T-cell (primary cell): ENCODE data around the gene LRRC4C. TPM values are rescaled to one million over a fixed set of nuclear protein-coding genes. Genes with fewer than 3 reads are reported as not detected.

Experiments
- ATAC-seq, 4 experiments: fragments of 200-7000 bp in 3 of 4; fragments of 150-1000 bp in 1 of 4; cut with Tn5 transposase; replicated peaks in 1 of 4; 1 replicate in 3 of 4; 2 replicates in 1 of 4; pipeline ENCODE4 v1.10.0; 2021; ENCODE audit warnings: moderate library complexity in 3 of 4, mild to moderate bottlenecking in 2 of 4, moderate number of reproducible peaks in 1 of 4
- CTCF ChIA-PET, 2 donors: fragments of 300-600 bp; sonication (Branson Sonifier 250); formaldehyde crosslinking; loops; one replicate each; lab custom pipeline; 2022; ENCODE audit warnings: antibody characterized with exemption in 2 of 2; lab: Charles Lee
- POLR2A ChIA-PET, 2 donors: fragments of 300-600 bp; sonication (Branson Sonifier 250); formaldehyde crosslinking; loops; one replicate each; lab custom pipeline; 2022; ENCODE audit warnings: antibody characterized with exemption in 2 of 2; lab: Charles Lee
- DNase-seq, 35 experiments: peaks; one replicate each; pipeline versions ENCODE4 v3.0.0 to v3.0.0-alpha.2; 2013 to 2023
- H3K27ac ChIP-seq: one replicate; pipeline ENCODE4 v1.5.1; 2013; ENCODE audit warnings: low read length
- H3K27me3 ChIP-seq, 2 experiments: replicated peaks in 1 of 2; 1 replicate in 1 of 2; 2 replicates in 1 of 2; pipeline versions ENCODE4 v1.6.1 to v1.7.0; 2013; ENCODE audit warnings: low read length in 1 of 2, mixed read lengths in 1 of 2; ENCODE audit not compliant: control insufficient read depth in 2 of 2, insufficient read depth in 2 of 2; ENCODE audit errors: extremely low read depth in 1 of 2
- H3K36me3 ChIP-seq, 2 donors: 1 replicate in 1 of 2; 2 replicates in 1 of 2; pipeline versions ENCODE4 v1.6.1 to v1.7.0; 2013; ENCODE audit warnings: low read length in 1 of 2; ENCODE audit not compliant: control insufficient read depth in 2 of 2, insufficient read depth in 1 of 2; ENCODE audit errors: extremely low read depth in 1 of 2
- H3K4me1 ChIP-seq, 2 experiments: 1 replicate in 1 of 2; 2 replicates in 1 of 2; pipeline versions ENCODE4 v1.6.1 to v1.7.0; 2013; ENCODE audit warnings: low read length in 2 of 2, mixed read lengths in 1 of 2; ENCODE audit not compliant: insufficient read depth in 2 of 2, control insufficient read depth in 1 of 2; ENCODE audit errors: extremely low read depth in 1 of 2
- H3K4me3 ChIP-seq, 2 donors: 1 replicate in 1 of 2; 2 replicates in 1 of 2; pipeline versions ENCODE4 v1.5.1 to v1.7.0; 2013; ENCODE audit warnings: mild to moderate bottlenecking in 2 of 2, low read length in 1 of 2, moderate library complexity in 1 of 2; ENCODE audit not compliant: control insufficient read depth in 1 of 2; ENCODE audit errors: extremely low read depth in 1 of 2
- H3K9me3 ChIP-seq: 2 replicates; pipeline ENCODE4 v1.7.0; 2013
- H3K27ac Mint-ChIP-seq, 2 donors: one replicate each; pipeline ENCODE4 v1.8.0; 2020 to 2021; ENCODE audit warnings: mild to moderate bottlenecking in 2 of 2, mixed read lengths in 2 of 2
- H3K27me3 Mint-ChIP-seq, 2 donors: one replicate each; pipeline ENCODE4 v1.8.0; 2021 to 2022; ENCODE audit warnings: mixed read lengths in 2 of 2
- H3K36me3 Mint-ChIP-seq: one replicate; pipeline ENCODE4 v1.8.0; 2021; ENCODE audit warnings: mixed read lengths
- H3K4me1 Mint-ChIP-seq, 3 donors: one replicate each; pipeline ENCODE4 v1.8.0; 2020 to 2022; ENCODE audit warnings: mixed read lengths in 3 of 3, mild to moderate bottlenecking in 1 of 3
- H3K4me3 Mint-ChIP-seq, 3 donors: one replicate each; pipeline ENCODE4 v1.8.0; 2020 to 2022; ENCODE audit warnings: mild to moderate bottlenecking in 3 of 3, mixed read lengths in 3 of 3, moderate library complexity in 3 of 3
- H3K9me3 Mint-ChIP-seq, 3 donors: one replicate each; pipeline ENCODE4 v1.8.0; 2020 to 2022; ENCODE audit warnings: mixed read lengths in 3 of 3
- WGBS: methylation state at CpG from one replicate; pipeline ENCODE4 v1.1.5; 2013; ENCODE audit warnings: missing lambda C conversion rate; ENCODE audit not compliant: insufficient coverage; 5-methylcytosine and 5-hydroxymethylcytosine counted together
- total RNA-seq, 35 experiments: library from RNA in 6 of 35; stranded (reverse) in 6 of 35; fragments of 120-200 nt in 1 of 35; gene quantifications; one replicate each; pipeline versions ENCODE4 v1.2.1 to v1.2.4 and lab custom pipeline; 2013 to 2026

Gene LRRC4C
- total RNA-seq, 5 donors from 2014 or later (not counting 1 experiment from before 2014, with no cell fraction given): not detected

GRCh38 chr11:41309716-41310115 is 149.7 kb downstream of the LRRC4C start:
- no peaks in the 10 kb centered on the region for H3K4me1 ChIP-seq
- no peak for DNase-seq
- no peak overlapping the region for H3K4me3 ChIP-seq
- Mint-ChIP-seq H3K9me3 (peaks cover 3 to 10% (median 5%) of the 10 kb centered on the region in 3 donors), H3K4me3 (no peak overlapping the region), H3K27me3 (no peaks in the 10 kb centered on the region), H3K36me3 (no peaks in the 10 kb centered on the region), H3K27ac (no peak overlapping the region), H3K4me1 (no peaks in the 10 kb centered on the region)
- no peak for ATAC-seq
- ChIA-PET POLR2A (no interaction called here), CTCF (no interaction called here)
- no peaks in the 10 kb centered on the region for H3K36me3 ChIP-seq
- H3K9me3 ChIP-seq: no peaks in the 10 kb centered on the region
- 92% methylated on average over 2 of the region's 4 CpGs for WGBS
- H3K27me3 ChIP-seq: no peaks in the 10 kb centered on the region
- no peak overlapping the region for H3K27ac ChIP-seq

GRCh38 chr11:41309111-41309522 is 150.3 kb downstream of the LRRC4C start:
- H3K9me3 Mint-ChIP-seq: peaks cover 3 to 10% (median 5%) of the 10 kb centered on the region in 3 donors
- H3K4me3 Mint-ChIP-seq: no peak overlapping the region
- H3K27ac ChIP-seq: no peak overlapping the region
- H3K4me1 Mint-ChIP-seq: no peaks in the 10 kb centered on the region
- CTCF ChIA-PET: no interaction called here
- no peak overlapping the region for H3K4me3 ChIP-seq
- no peaks in the 10 kb centered on the region for H3K36me3 Mint-ChIP-seq
- H3K36me3 ChIP-seq: no peaks in the 10 kb centered on the region
- no peak for DNase-seq
- no peaks in the 10 kb centered on the region for H3K27me3 Mint-ChIP-seq
- no peak for ATAC-seq
- POLR2A ChIA-PET: no interaction called here
- H3K27ac Mint-ChIP-seq: no peak overlapping the region
- WGBS: 90% methylated on average over 2 of the region's 4 CpGs
- H3K27me3 ChIP-seq: no peaks in the 10 kb centered on the region
- H3K4me1 ChIP-seq: no peaks in the 10 kb centered on the region
- H3K9me3 ChIP-seq: no peaks in the 10 kb centered on the region

DNA sequence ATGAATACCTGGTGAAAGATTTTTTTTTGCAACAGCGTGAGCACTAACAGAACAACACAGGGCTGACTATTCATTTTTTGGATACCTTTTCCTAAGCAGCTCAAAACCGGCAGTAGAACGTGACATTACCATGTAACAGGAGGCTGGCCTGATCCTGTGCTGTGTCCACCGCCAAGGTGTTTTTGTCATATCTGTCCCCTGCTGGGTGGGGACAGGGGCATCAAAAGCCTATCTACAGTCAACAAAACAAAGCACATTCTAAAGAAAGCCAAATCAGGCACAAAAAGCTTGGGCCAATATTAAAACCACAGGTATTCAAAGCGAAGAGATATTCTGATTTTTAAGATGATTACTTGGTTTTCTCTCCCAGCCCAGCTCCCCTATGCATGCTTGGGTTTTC is 151.2 kb downstream of the LRRC4C start:
- H3K27me3 ChIP-seq: no peaks in the 10 kb centered on the region
- CTCF ChIA-PET: no interaction called here
- POLR2A ChIA-PET: no interaction called here
- no peak overlapping the region for H3K27ac ChIP-seq
- H3K27ac Mint-ChIP-seq: no peak overlapping the region
- H3K4me3 Mint-ChIP-seq: no peak overlapping the region
- no peak overlapping the region for H3K4me3 ChIP-seq
- DNase-seq: no peak
- no peaks in the 10 kb centered on the region for H3K9me3 ChIP-seq
- ATAC-seq: no peak
- 78% methylated on average over 4 of the region's 5 CpGs for WGBS
- H3K36me3 ChIP-seq: no peaks in the 10 kb centered on the region
- no peaks in the 10 kb centered on the region for H3K4me1 ChIP-seq
- H3K27me3 Mint-ChIP-seq: no peaks in the 10 kb centered on the region
- no peaks in the 10 kb centered on the region for H3K36me3 Mint-ChIP-seq
- no peaks in the 10 kb centered on the region for H3K4me1 Mint-ChIP-seq
- H3K9me3 Mint-ChIP-seq: peaks cover 3 to 10% (median 5%) of the 10 kb centered on the region in 3 donors

GRCh38 chr11:41307296-41308080 is 152.0 kb downstream of the LRRC4C start:
- Mint-ChIP-seq H3K4me3 (no peak overlapping the region), H3K9me3 (peaks cover 3 to 10% (median 5%) of the 10 kb centered on the region in 3 donors), H3K4me1 (no peaks in the 10 kb centered on the region), H3K36me3 (no peaks in the 10 kb centered on the region), H3K27ac (no peak overlapping the region), H3K27me3 (no peaks in the 10 kb centered on the region)
- H3K4me3 ChIP-seq: no peak overlapping the region
- ATAC-seq: no peak
- H3K4me1 ChIP-seq: no peaks in the 10 kb centered on the region
- no peak for DNase-seq
- no peaks in the 10 kb centered on the region for H3K36me3 ChIP-seq
- H3K27ac ChIP-seq: no peak overlapping the region
- ChIA-PET POLR2A (interaction anchor here in 1 of 2 donors (0.6 kb wide), 1 partner anchor 25 kb away, joined by 3 read pairs; no protein-coding TSS in a partner anchor), CTCF (no interaction called here)
- no CpG with 5 or more reads among the region's 5 CpGs for WGBS
- no peaks in the 10 kb centered on the region for H3K9me3 ChIP-seq
- H3K27me3 ChIP-seq: no peaks in the 10 kb centered on the region

DNA sequence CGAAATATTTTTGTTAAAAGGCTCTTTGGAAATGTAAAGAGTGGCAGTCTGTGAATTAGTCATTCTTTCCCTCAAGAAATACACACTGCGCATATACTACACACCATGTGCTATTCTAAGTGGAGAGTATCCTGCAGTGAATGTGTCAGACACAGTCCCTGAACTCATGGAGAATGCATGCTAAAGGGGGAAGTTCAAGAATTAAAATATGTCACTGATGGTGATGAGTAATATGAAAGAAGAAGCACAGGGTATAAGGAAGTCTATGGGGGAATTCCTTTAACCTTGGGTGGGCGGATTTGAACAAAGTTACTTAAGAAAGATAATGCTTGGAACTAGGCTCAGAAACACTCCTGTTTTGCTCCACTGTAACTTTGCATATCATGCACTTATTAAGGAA is 153.0 kb downstream of the LRRC4C start:
- Histone ChIP-seq H3K27ac (no peak overlapping the region), H3K4me1 (no peaks in the 10 kb centered on the region), H3K4me3 (no peak overlapping the region), H3K9me3 (no peaks in the 10 kb centered on the region), H3K27me3 (no peaks in the 10 kb centered on the region), H3K36me3 (no peaks in the 10 kb centered on the region)
- DNase-seq (no peak), ATAC-seq (no peak)
- POLR2A ChIA-PET: interaction anchor here in 1 of 2 donors (0.5 kb wide), 1 partner anchor 91 kb away, joined by 3 read pairs; no protein-coding TSS in a partner anchor
- Mint-ChIP-seq H3K27ac (no peak overlapping the region), H3K27me3 (no peaks in the 10 kb centered on the region), H3K4me3 (no peak overlapping the region), H3K4me1 (no peaks in the 10 kb centered on the region), H3K36me3 (no peaks in the 10 kb centered on the region), H3K9me3 (peaks cover 5 to 8% (median 7%) of the 10 kb centered on the region in 3 donors)
- CTCF ChIA-PET: no interaction called here
- WGBS: no CpG with 5 or more reads among the region's 3 CpGs

GRCh38 chr11:41301023-41301422 is 158.4 kb downstream of the LRRC4C start:
- ChIA-PET POLR2A (no interaction called here), CTCF (no interaction called here)
- Histone ChIP-seq H3K36me3 (no peaks in the 10 kb centered on the region), H3K4me3 (no peak overlapping the region), H3K4me1 (no peaks in the 10 kb centered on the region), H3K9me3 (no peaks in the 10 kb centered on the region), H3K27ac (no peak overlapping the region), H3K27me3 (no peaks in the 10 kb centered on the region)
- ATAC-seq: no peak
- H3K9me3 Mint-ChIP-seq: peaks cover 3 to 12% (median 4%) of the 10 kb centered on the region in 3 donors
- no peak for DNase-seq
- no peaks in the 10 kb centered on the region for H3K27me3 Mint-ChIP-seq
- H3K4me1 Mint-ChIP-seq: no peaks in the 10 kb centered on the region
- H3K36me3 Mint-ChIP-seq: no peaks in the 10 kb centered on the region
- no peak overlapping the region for H3K27ac Mint-ChIP-seq
- H3K4me3 Mint-ChIP-seq: no peak overlapping the region
- no CpG with 5 or more reads among the region's 4 CpGs for WGBS
